Measurements from ENCODE around the gene CCNY. TPM values are rescaled to one million over a fixed set of nuclear protein-coding genes. Genes with fewer than 3 reads are reported as not detected.

The CCNY gene
- total and polyA plus RNA-seq, 2 of the 13 experiments (the other 11 are each of a cell fraction or from before 2014, with no cell fraction given): 48.2 to 54.7 TPM

- Histone ChIP-seq H3K27me3 (ENCODE audit: control insufficient read depth in 1 of 2, insufficient read depth in 2 of 2, low read length in 2 of 2) (no peaks in the 10 kb centered on the region), H3K27ac (ENCODE audit: extremely low read length, insufficient read depth, low read length) (no peak overlapping the region), H3K9me3 (ENCODE audit: low read length) (no peaks in the 10 kb centered on the region), H3K4me2 (ENCODE audit: low read depth, low read length) (no peak overlapping the region), H2AFZ (ENCODE audit: low read length) (no peak overlapping the region), H3K79me2 (ENCODE audit: insufficient read depth, low read length) (peaks cover 95% of the 10 kb centered on the region), H4K20me1 (ENCODE audit: insufficient read depth, low read length) (peaks cover 3% of the 10 kb centered on the region), H3K9ac (ENCODE audit: insufficient read depth, low read depth, low read length) (no peak overlapping the region), H3K4me3 (replicated peaks in 1 of 3; ENCODE audit: insufficient read depth in 1 of 3, low read depth in 2 of 3, low read length in 3 of 3) (no peak overlapping the region), H3K4me1 (ENCODE audit: insufficient read depth, low read length) (peaks cover 61% of the 10 kb centered on the region), H3K36me3 (replicated peaks in 1 of 2; ENCODE audit: control insufficient read depth in 1 of 2, insufficient read depth in 2 of 2, low read length in 2 of 2) (no peaks in the 10 kb centered on the region)
- TF ChIP-seq ZBTB2 (CRISPR knock-in tag; IDR thresholded peaks at IDR 0.05; ENCODE audit: low read depth): no peak
- TF ChIP-seq SAFB2 (CRISPR knock-in tag; IDR thresholded peaks at IDR 0.05; ENCODE audit: borderline replicate concordance, low read depth): no peak
- no TSS peak for BruUV-seq (replicated peaks)
- DNase-seq (ENCODE audit: low spot score) (no peak), FAIRE-seq (no peak), ATAC-seq (no peak)
- CTCF ChIA-PET (ENCODE audit: low intra/inter-chr PET ratio, low total read pairs): no interaction called here
- 95% methylated on average over 7 of the region's 7 CpGs for WGBS (ENCODE audit: low lambda C conversion rate)
- intact Hi-C loops (cut with micrococcal nuclease; ENCODE audit: unreplicated experiment): no loop called here
- POLR2A ChIA-PET: interaction anchor here (0.5 to 1.3 kb wide), 2 partner anchors 11 to 69 kb away, joined by 3 to 5 read pairs; no protein-coding TSS in a partner anchor
- in situ Hi-C loops (cut with HindIII; ENCODE audit: extremely low pct_ligation_motif_present, low pct_unique_long_range_greater_than_20kb): no loop called here
Measured at GRCh38 chr10:35398908-35399307, 62.6 kb downstream of the CCNY start.

- ChIA-PET CTCF (ENCODE audit: low intra/inter-chr PET ratio, low total read pairs) (no interaction called here), POLR2A (interaction anchor here (0.5 to 1.3 kb wide), 2 partner anchors 10 to 69 kb away, joined by 3 to 5 read pairs; no protein-coding TSS in a partner anchor)
- Histone ChIP-seq H3K79me2 (ENCODE audit: insufficient read depth, low read length) (peaks cover 92% of the 10 kb centered on the region), H4K20me1 (ENCODE audit: insufficient read depth, low read length) (peaks cover 3% of the 10 kb centered on the region), H3K9me3 (ENCODE audit: low read length) (no peaks in the 10 kb centered on the region), H3K36me3 (replicated peaks in 1 of 2; ENCODE audit: control insufficient read depth in 1 of 2, insufficient read depth in 2 of 2, low read length in 2 of 2) (no peaks in the 10 kb centered on the region), H3K4me1 (ENCODE audit: insufficient read depth, low read length) (peaks cover 55% of the 10 kb centered on the region), H3K4me3 (replicated peaks in 1 of 3; ENCODE audit: insufficient read depth in 1 of 3, low read depth in 2 of 3, low read length in 3 of 3) (no peak overlapping the region), H2AFZ (ENCODE audit: low read length) (no peak overlapping the region), H3K27ac (ENCODE audit: extremely low read length, insufficient read depth, low read length) (no peak overlapping the region), H3K27me3 (ENCODE audit: control insufficient read depth in 1 of 2, insufficient read depth in 2 of 2, low read length in 2 of 2) (no peaks in the 10 kb centered on the region), H3K9ac (ENCODE audit: insufficient read depth, low read depth, low read length) (no peak overlapping the region), H3K4me2 (ENCODE audit: low read depth, low read length) (no peak overlapping the region)
- in situ Hi-C loops (cut with HindIII; ENCODE audit: extremely low pct_ligation_motif_present, low pct_unique_long_range_greater_than_20kb): no loop called here
- WGBS (ENCODE audit: low lambda C conversion rate): 96% methylated on average over 6 of the region's 6 CpGs
- FAIRE-seq (no peak), ATAC-seq (no peak), DNase-seq (ENCODE audit: low spot score) (no peak)
- intact Hi-C loops (cut with micrococcal nuclease; ENCODE audit: unreplicated experiment): no loop called here
- no TSS peak for BruUV-seq (replicated peaks)
- TF ChIP-seq GPBP1L1 (CRISPR knock-in tag; IDR thresholded peaks at IDR 0.05): no peak
- no peak for TF ChIP-seq ATF5 (CRISPR knock-in tag; IDR thresholded peaks at IDR 0.05; ENCODE audit: low read depth)
- no peak for TF ChIP-seq CHD4 (IDR thresholded peaks at IDR 0.05; ENCODE audit: borderline replicate concordance, low read length)
- TF ChIP-seq E2F2 (CRISPR knock-in tag; IDR thresholded peaks at IDR 0.05; ENCODE audit: borderline replicate concordance): no peak
- no peak for TF ChIP-seq ZNF44 (CRISPR knock-in tag; IDR thresholded peaks at IDR 0.05)
- TF ChIP-seq DZIP1 (CRISPR knock-in tag; IDR thresholded peaks at IDR 0.05): no peak
- no peak for TF ChIP-seq MIER3 (CRISPR knock-in tag; IDR thresholded peaks at IDR 0.05; ENCODE audit: borderline replicate concordance)
Measured at GRCh38 chr10:35399414-35400009, 63.2 kb downstream of the CCNY start.

Data from HepG2 (cell line).